Cardiac fibroblast (primary cell): ENCODE data around the gene DIS3L.
A peak's percentile ranks its signal among the peaks of the same experiment; 100 is the strongest.

Experiments
- DNase-seq, 2 donors: peaks; one replicate each; pipeline versions ENCODE4 v3.0.0 to v3.0.0-alpha.2; 2010; ENCODE audit warnings: low read depth in 2 of 2
- H3K4me3 ChIP-seq, 2 donors: replicated peaks in 1 of 2; 1 replicate in 1 of 2; 2 replicates in 1 of 2; pipeline ENCODE4 v1.5.1; 2011; ENCODE audit warnings: low read depth in 2 of 2, low read length in 2 of 2, mild to moderate bottlenecking in 2 of 2, moderate library complexity in 1 of 2
- TF ChIP-seq, protein P1 (sequence below): IDR thresholded peaks from one replicate; pipeline ENCODE4 v1.5.1; 2011; ENCODE audit warnings: low read depth, mild to moderate bottlenecking, low read length, inconsistent platforms

Gene DIS3L

DNA sequence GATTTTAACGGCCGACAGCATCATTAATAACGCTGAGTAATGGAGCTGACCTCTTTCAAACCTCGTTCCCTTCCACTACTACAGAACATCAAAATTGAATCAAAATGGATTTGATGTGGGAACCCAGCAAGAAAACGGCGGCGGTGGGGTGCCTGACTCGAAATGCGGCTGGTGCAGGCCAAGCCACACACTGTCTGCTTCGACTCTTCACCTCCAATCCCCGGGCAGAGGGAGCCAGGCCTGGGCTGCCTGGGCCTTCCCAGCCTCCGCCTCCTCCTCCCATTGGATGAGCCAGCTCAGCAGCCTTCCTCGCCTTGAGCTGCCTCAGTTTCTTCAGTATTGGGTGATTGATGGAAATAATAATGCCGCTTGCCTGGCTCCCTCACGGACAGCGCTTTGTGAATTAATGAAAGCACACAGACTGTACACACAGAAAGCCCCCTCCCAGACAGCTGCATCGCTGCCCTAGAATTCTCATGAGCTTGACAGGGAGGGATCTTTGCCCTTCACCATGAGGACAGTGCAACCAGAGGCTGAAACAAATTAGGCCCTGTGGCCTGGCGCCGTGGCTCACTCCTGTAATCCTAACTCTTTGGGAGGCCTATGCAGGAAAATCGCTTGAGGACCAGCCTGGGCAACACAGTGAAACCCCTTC lies 28.4 kb upstream of the DIS3L start:
- no peak overlapping the region for H3K4me3 ChIP-seq
- DNase-seq: no peak
- TF ChIP-seq, protein P1, sequence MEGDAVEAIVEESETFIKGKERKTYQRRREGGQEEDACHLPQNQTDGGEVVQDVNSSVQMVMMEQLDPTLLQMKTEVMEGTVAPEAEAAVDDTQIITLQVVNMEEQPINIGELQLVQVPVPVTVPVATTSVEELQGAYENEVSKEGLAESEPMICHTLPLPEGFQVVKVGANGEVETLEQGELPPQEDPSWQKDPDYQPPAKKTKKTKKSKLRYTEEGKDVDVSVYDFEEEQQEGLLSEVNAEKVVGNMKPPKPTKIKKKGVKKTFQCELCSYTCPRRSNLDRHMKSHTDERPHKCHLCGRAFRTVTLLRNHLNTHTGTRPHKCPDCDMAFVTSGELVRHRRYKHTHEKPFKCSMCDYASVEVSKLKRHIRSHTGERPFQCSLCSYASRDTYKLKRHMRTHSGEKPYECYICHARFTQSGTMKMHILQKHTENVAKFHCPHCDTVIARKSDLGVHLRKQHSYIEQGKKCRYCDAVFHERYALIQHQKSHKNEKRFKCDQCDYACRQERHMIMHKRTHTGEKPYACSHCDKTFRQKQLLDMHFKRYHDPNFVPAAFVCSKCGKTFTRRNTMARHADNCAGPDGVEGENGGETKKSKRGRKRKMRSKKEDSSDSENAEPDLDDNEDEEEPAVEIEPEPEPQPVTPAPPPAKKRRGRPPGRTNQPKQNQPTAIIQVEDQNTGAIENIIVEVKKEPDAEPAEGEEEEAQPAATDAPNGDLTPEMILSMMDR: no peak

DNA sequence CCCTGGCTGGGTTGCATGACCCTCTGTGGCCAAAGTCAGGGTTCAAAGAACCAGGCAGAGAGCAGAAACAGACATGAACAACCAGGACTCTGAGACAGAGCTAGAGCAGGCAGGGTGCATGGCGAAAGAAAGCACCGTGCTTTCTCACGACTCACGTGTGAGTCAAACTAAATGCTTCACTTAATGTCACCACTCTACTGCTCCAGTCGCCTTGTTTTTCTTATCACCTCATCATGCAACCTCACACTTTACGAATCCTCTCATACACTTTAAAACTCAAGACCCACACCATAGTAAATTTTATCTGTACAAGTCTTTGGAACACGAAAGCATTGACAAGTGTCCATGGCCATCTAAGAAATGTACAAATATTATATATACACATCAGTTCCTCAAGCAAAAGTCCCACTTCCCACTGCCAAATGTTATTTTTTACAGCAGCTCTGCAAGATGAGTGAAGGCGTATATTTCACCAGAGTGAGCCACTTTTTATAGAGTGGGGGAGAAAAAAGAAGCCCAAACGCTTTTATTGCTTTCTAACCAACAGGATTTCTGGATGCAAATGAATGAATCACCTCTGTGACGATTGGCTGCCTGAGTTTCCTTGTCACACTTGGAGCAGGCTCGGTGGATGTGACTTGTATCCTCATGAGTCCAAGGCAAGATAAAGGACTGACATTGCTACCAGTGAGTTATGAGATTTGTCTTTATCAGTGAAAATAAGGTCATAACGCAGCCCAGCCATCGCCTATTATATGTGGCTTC lies 23.9 kb upstream of the DIS3L start:
- TF ChIP-seq, protein P1: no peak
- DNase-seq: peak; percentile 42 to 51
- no peak overlapping the region for H3K4me3 ChIP-seq

DNA sequence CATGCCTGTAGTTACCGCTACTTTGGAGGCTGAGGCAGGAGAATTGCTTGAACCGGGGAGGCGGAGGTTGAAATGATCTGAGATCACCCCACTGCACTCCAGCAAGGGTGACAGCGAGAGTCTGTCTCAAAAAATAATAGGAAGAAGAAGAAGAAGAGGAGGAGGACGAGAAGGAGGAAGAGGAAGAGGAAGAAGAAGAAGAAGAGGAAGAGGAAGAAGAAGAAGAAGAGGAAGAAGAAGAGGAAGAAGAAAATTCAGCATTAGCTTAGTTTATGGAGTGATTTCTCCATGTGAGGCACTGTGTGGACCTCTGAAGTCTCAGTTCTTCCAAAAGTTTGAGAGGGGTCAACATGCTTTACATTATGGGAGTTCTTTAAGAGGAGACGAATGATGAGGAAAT lies 22.4 kb upstream of the DIS3L start:
- no peak overlapping the region for H3K4me3 ChIP-seq
- TF ChIP-seq, protein P1: no peak
- no peak for DNase-seq

DNA sequence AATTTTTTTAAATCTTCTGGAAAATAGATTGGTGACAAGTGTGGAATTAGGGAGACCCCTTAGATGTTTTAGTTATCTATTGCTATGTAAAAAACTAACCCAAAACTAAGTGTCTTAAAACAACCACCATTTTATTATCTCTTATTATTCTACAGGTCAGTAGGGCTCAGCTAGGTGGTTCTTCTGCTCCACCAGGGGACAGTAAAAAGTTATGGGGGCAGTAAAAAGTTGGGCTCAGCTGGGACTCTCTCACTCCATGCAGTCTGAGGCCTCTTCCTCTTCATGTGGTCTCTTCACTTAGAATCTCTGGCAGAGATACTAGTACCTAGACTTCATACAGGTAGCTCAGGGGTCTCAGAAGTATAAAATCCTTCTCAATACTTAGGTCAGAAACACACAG lies 18.0 kb upstream of the DIS3L start:
- no peak for DNase-seq
- TF ChIP-seq, protein P1: no peak
- no peak overlapping the region for H3K4me3 ChIP-seq

DNA sequence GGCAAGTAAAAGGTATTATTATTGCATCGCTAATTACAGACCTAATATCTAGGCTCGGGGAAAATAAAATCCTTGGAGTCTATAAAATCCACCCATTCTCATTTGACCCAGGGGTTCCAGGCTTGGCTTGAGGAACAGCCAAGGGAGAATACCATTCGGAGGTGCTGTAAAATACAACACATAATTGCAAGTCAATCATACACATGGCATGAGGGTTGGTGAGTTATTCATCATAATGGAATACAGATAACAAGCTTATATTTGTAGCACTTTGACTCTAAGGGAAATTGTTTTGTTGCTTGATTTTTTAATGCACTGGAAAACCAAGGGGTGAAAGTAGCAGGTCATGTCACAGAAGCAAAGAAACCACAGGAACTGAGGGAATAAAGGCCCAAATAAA lies 16.8 kb upstream of the DIS3L start:
- no peak overlapping the region for H3K4me3 ChIP-seq
- DNase-seq: no peak
- TF ChIP-seq, protein P1: no peak

DNA sequence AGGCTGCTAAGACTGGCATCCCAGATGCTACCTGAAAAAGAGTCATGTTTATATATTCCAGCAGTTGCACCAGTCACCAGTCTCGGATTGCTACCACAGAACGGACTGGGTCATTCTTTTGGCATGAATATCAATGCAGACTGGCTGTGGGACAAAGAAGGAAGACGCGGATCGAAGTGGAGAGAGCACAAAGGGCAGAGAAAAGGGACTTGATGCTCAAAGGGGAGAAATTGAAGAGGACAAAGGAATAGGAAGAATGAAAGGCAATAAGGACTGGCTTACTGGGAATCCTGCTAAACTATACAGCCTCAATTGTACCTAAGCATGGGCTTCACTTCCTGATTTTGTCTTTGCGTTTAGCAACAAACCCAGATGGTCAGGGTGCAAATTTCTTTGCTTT lies 15.3 kb upstream of the DIS3L start:
- no peak for DNase-seq
- TF ChIP-seq, protein P1: no peak
- H3K4me3 ChIP-seq: no peak overlapping the region
